Astrocyte (in vitro differentiated cells and primary cell): ENCODE measurements around the gene PIK3C2G.

Experiments used
- CTCF ChIP-seq: IDR thresholded peaks from 2 replicates; pipeline ENCODE4 v1.5.1; 2011; ENCODE audit warnings: low read depth, mild to moderate bottlenecking, inconsistent platforms, low read length, moderate library complexity; ENCODE audit not compliant: insufficient read depth
- EZH2 ChIP-seq: IDR thresholded peaks from 2 replicates; pipeline ENCODE4 v1.6.1; 2012; ENCODE audit warnings: mild to moderate bottlenecking, low read length, inconsistent platforms; ENCODE audit not compliant: insufficient read depth

DNA sequence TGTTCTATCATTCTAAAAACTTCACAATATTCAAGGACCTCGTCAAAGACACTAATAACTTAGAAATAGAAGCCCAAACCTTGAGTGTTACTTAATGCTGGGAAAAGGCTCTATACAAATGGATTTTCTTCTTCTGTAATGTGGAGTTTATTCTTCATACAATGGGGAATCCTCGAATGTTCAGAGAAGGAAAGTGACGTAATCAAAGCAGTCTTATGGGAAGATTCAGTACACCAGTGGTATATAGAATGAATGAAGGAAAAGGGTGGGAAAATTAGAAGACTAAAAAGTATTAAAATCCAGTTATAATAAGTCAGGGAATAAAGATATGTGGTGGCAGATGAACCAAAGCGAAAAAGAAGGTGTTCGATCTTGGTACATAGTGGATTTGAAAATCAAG lies 370.0 kb downstream of the PIK3C2G start:
- no peak for TF ChIP-seq CTCF
- TF ChIP-seq EZH2: no peak
